K562 (cell line): ENCODE results near the gene PRCD. TPM values are rescaled to one million over a fixed set of nuclear protein-coding genes. Genes with fewer than 3 reads are reported as not detected.

Experiments used
- ARID2 ChIP-seq: fragments of 450-650 bp; IDR thresholded peaks from 2 replicates; pipeline ENCODE4 v1.6.1; 2017; ENCODE audit warnings: antibody characterized with exemption, mild to moderate bottlenecking
- E2F3 ChIP-seq: fragments of 250-450 bp; sonication (Bioruptor Pico); IDR thresholded peaks from 2 replicates; pipeline ENCODE4 v1.4.0; 2020; ENCODE audit warnings: mild to moderate bottlenecking
- NR2C1 ChIP-seq, 2 experiments: fragments of 450-650 bp; IDR thresholded peaks; 2 replicates each; pipeline ENCODE4 v1.6.1; 2017; ENCODE audit warnings: mild to moderate bottlenecking in 2 of 2, antibody characterized with exemption in 1 of 2, inconsistent platforms in 1 of 2, missing compliant biosample characterization in 1 of 2, missing genetic modification characterization in 1 of 2
- TSC22D4 ChIP-seq: fragments of 450-650 bp; IDR thresholded peaks from 2 replicates; pipeline ENCODE4 v1.6.1; 2016; ENCODE audit warnings: missing genetic modification characterization, missing biosample characterization, control low read depth
- ZKSCAN3 ChIP-seq: fragments of 250-450 bp; sonication (Bioruptor Pico); IDR thresholded peaks from 2 replicates; pipeline ENCODE4 v1.4.0; 2020
- ZNF592 ChIP-seq: fragments of 450-650 bp; IDR thresholded peaks from 2 replicates; pipeline ENCODE4 v1.6.1; 2017; ENCODE audit warnings: antibody characterized with exemption, mild to moderate bottlenecking
- ZNF668 ChIP-seq: fragments of 250-450 bp; sonication (Bioruptor Pico); IDR thresholded peaks from 2 replicates; pipeline ENCODE4 v1.8.0; 2022; ENCODE audit warnings: mild to moderate bottlenecking, inconsistent platforms
- ZNF707 ChIP-seq: fragments of 250-450 bp; sonication (Bioruptor Pico); conservative IDR thresholded peaks from 2 replicates; pipeline ENCODE4 v1.8.0; 2022; ENCODE audit warnings: inconsistent platforms, mild to moderate bottlenecking, moderate library complexity
- polyA plus RNA-seq, 8 experiments: library from polyadenylated mRNA; depleted of rRNA in 4 of 8; stranded (reverse) in 5 of 8; unstranded in 3 of 8; fragments of >200 nt; fragmentation: Nextera tagmentation in 2 of 8; fragmentation: Illumina TruSeq in 1 of 8; extraction: Ambion mirVana in 2 of 8; extraction: Trizol in 1 of 8; gene quantifications; 2 replicates each; pipeline versions ENCODE4 v1.2.1 to v1.2.3, GENCODE V29; 2011 to 2014; ENCODE audit warnings: inconsistent platforms in 1 of 8, missing spikeins in 1 of 8
- total RNA-seq, 7 experiments: library from RNA; depleted of rRNA in 6 of 7; stranded (reverse); fragments of >200 nt in 6 of 7; fragmentation: Illumina TruSeq in 2 of 7; extraction: Trizol in 2 of 7; gene quantifications; 2 replicates each; pipeline versions ENCODE4 v1.2.1 to v1.2.3, GENCODE V29; 2011 to 2021; ENCODE audit warnings: low replicate concordance in 1 of 7
- TF ChIP-seq, protein P1 (sequence below): fragments of 250-450 bp; sonication (Bioruptor Pico); IDR thresholded peaks from 2 replicates; pipeline ENCODE4 v1.5.0; 2021; ENCODE audit warnings: mild to moderate bottlenecking, borderline replicate concordance
- TF ChIP-seq, protein P2 (sequence below): sonication (generic); formaldehyde crosslinking; IDR thresholded peaks from 2 replicates; pipeline ENCODE4 v1.8.0; 2023; ENCODE audit warnings: mild to moderate bottlenecking, missing genetic modification reagents
- TF ChIP-seq, protein P3 (sequence below), 2 experiments: fragments of 450-650 bp; IDR thresholded peaks; 2 replicates each; pipeline ENCODE4 v1.6.1; 2018; ENCODE audit warnings: mild to moderate bottlenecking in 2 of 2, low read depth in 1 of 2; ENCODE audit not compliant: partially characterized antibody in 2 of 2
- TF ChIP-seq, protein P4 (sequence below): fragments of 250-450 bp; sonication (Bioruptor Pico); IDR thresholded peaks from 2 replicates; pipeline ENCODE4 v1.8.0; 2022; ENCODE audit warnings: inconsistent platforms

Gene PRCD
- total and polyA plus RNA-seq, 9 of the 15 experiments (the other 6 are each of a cell fraction or from before 2014, with no cell fraction given): 0.20 to 0.25 (median 0.21) TPM; not detected in 6

GRCh38 chr17:76547642-76548202 lies 7.9 kb downstream of the PRCD start (continued):
- TF ChIP-seq, protein P1, sequence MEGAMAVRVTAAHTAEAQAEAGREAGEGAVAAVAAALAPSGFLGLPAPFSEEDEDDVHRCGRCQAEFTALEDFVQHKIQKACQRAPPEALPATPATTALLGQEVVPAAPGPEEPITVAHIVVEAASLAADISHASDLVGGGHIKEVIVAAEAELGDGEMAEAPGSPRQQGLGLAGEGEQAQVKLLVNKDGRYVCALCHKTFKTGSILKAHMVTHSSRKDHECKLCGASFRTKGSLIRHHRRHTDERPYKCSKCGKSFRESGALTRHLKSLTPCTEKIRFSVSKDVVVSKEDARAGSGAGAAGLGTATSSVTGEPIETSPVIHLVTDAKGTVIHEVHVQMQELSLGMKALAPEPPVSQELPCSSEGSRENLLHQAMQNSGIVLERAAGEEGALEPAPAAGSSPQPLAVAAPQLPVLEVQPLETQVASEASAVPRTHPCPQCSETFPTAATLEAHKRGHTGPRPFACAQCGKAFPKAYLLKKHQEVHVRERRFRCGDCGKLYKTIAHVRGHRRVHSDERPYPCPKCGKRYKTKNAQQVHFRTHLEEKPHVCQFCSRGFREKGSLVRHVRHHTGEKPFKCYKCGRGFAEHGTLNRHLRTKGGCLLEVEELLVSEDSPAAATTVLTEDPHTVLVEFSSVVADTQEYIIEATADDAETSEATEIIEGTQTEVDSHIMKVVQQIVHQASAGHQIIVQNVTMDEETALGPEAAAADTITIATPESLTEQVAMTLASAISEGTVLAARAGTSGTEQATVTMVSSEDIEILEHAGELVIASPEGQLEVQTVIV (CRISPR knock-in tag): no peak
- TF ChIP-seq, protein P2, sequence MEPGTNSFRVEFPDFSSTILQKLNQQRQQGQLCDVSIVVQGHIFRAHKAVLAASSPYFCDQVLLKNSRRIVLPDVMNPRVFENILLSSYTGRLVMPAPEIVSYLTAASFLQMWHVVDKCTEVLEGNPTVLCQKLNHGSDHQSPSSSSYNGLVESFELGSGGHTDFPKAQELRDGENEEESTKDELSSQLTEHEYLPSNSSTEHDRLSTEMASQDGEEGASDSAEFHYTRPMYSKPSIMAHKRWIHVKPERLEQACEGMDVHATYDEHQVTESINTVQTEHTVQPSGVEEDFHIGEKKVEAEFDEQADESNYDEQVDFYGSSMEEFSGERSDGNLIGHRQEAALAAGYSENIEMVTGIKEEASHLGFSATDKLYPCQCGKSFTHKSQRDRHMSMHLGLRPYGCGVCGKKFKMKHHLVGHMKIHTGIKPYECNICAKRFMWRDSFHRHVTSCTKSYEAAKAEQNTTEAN (CRISPR knock-in tag): 0 out of 2 replicates have a peak, but pooled peaks have one; percentile 25
- no peak for TF ChIP-seq ZNF707 (CRISPR knock-in tag)
- peak; percentile 54 for TF ChIP-seq NR2C1 (IDR thresholded peaks at IDR 0.05)
- TF ChIP-seq NR2C1 (tag; IDR thresholded peaks at IDR 0.05): no peak
- TF ChIP-seq ARID2: 0 out of 2 replicates have a peak, but pooled peaks have one; percentile 26
- TF ChIP-seq, protein P3, sequence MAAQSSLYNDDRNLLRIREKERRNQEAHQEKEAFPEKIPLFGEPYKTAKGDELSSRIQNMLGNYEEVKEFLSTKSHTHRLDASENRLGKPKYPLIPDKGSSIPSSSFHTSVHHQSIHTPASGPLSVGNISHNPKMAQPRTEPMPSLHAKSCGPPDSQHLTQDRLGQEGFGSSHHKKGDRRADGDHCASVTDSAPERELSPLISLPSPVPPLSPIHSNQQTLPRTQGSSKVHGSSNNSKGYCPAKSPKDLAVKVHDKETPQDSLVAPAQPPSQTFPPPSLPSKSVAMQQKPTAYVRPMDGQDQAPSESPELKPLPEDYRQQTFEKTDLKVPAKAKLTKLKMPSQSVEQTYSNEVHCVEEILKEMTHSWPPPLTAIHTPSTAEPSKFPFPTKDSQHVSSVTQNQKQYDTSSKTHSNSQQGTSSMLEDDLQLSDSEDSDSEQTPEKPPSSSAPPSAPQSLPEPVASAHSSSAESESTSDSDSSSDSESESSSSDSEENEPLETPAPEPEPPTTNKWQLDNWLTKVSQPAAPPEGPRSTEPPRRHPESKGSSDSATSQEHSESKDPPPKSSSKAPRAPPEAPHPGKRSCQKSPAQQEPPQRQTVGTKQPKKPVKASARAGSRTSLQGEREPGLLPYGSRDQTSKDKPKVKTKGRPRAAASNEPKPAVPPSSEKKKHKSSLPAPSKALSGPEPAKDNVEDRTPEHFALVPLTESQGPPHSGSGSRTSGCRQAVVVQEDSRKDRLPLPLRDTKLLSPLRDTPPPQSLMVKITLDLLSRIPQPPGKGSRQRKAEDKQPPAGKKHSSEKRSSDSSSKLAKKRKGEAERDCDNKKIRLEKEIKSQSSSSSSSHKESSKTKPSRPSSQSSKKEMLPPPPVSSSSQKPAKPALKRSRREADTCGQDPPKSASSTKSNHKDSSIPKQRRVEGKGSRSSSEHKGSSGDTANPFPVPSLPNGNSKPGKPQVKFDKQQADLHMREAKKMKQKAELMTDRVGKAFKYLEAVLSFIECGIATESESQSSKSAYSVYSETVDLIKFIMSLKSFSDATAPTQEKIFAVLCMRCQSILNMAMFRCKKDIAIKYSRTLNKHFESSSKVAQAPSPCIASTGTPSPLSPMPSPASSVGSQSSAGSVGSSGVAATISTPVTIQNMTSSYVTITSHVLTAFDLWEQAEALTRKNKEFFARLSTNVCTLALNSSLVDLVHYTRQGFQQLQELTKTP (IDR thresholded peaks at IDR 0.05; ENCODE audit: low read depth in 1 of 2, partially characterized antibody in 2 of 2): peak in 1 of 2 experiments; percentile 15
- no peak for TF ChIP-seq ZKSCAN3
- no peak for TF ChIP-seq ZNF668 (CRISPR knock-in tag)
- TF ChIP-seq, protein P4, sequence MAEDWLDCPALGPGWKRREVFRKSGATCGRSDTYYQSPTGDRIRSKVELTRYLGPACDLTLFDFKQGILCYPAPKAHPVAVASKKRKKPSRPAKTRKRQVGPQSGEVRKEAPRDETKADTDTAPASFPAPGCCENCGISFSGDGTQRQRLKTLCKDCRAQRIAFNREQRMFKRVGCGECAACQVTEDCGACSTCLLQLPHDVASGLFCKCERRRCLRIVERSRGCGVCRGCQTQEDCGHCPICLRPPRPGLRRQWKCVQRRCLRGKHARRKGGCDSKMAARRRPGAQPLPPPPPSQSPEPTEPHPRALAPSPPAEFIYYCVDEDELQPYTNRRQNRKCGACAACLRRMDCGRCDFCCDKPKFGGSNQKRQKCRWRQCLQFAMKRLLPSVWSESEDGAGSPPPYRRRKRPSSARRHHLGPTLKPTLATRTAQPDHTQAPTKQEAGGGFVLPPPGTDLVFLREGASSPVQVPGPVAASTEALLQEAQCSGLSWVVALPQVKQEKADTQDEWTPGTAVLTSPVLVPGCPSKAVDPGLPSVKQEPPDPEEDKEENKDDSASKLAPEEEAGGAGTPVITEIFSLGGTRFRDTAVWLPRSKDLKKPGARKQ: no peak
- no peak for TF ChIP-seq E2F3 (CRISPR knock-in tag)
- TF ChIP-seq TSC22D4: peak; percentile 97
- TF ChIP-seq ZNF592: no peak
